Activated CD8-positive, alpha-beta memory T cell treated with anti-CD3 and anti-CD28 coated beads for 36 hours (primary cell): ENCODE measurements around the gene TRPV5. TPM values are rescaled to one million over a fixed set of nuclear protein-coding genes. Genes with fewer than 3 reads are reported as not detected.
"Not testable (repeated sequence)": the region's sequence is repeated elsewhere in the genome, so short reads cannot be mapped to it uniquely, and the experiment has no call there.

Source experiments
- CTCF ChIA-PET: fragments of 350-600 bp; sonication (Branson Sonifier 250); formaldehyde crosslinking; loops from one replicate; lab custom pipeline; 2021; ENCODE audit warnings: antibody characterized with exemption; lab: Charles Lee
- POLR2A ChIA-PET: fragments of 350-600 bp; sonication (Branson Sonifier 250); formaldehyde crosslinking; loops from one replicate; lab custom pipeline; 2021; ENCODE audit warnings: antibody characterized with exemption; lab: Charles Lee
- total RNA-seq, 2 experiments: library from RNA; stranded (reverse); gene quantifications; one replicate each; pipeline ENCODE4 v1.2.3, GENCODE V29; 2021

TRPV5 gene
- total RNA-seq = not detected

DNA sequence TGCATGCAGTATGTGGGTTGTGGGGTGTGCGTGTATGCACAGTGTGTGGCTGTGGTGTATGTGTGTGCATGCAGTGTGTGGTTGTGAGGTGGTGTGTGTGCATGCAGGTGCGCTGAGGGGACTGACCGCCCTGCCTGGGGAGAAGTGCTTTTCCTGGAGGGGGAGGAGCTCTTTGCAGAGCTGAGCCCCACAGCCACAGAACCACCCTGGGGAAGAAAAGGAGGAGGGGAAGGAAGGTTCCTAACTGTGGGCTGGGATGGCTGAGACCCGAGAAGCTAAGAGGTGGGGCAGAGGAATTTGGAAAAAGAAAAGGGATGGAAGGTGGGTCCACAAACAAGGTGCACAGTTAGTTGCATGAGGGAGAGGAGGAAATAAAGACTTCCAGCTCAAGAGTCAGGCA lies at the start of gene TRPV5:
Gene TRPV5, minus strand, starts transcription at position 123 of the 400 bp plus-strand sequence. CDS start 287 bp downstream, outside the sequence.
- ChIA-PET POLR2A (no interaction called here), CTCF (no interaction called here)

DNA sequence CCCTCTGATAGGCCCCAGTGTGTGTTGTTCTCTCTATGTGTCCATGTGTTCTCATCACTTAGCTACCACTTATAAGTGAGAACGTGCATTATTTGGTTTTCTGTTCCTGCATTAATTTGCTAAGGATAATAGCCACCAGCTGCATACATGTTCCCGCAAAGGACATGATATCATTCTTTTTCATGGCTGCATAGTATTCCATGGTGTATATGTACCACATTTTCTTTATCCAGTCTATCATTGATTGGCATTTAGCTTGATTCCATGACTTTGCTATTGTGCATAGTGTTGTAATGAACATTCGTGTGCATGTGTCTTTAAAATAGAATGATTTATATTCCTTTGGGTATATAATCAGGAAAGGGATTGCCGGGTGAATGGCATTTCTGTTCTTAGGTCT lies 44.9 kb upstream of the TRPV5 start:
- CTCF ChIA-PET = interaction anchor here (1.0 to 1.5 kb wide), 2 partner anchors 11 to 25 kb away, joined by 3 to 4 read pairs; no protein-coding TSS in a partner anchor

DNA sequence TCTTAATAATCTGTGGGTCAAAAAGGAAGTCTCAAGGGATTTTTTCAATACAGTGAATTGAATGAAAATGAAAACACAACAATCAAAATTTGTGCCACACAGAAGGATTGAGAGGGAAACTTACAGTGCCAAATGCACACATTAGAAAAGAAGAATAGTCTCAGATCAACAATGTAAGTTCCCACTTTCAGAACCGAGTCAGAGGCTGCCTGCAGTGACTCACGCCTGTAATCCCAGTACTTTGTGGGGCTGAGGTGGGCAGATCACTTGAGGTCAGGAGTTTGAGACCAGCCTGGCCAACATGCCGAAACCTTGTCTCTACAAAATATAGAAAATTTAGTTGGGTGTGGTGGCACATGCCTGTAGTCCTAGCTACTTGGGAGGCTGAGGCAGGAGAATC lies 41.1 kb upstream of the TRPV5 start:
- ChIA-PET CTCF (interaction anchor here (0.7 kb wide), 1 partner anchor 263 kb away, joined by 3 read pairs; no protein-coding TSS in a partner anchor), POLR2A (no interaction called here)

More for the DNA sequence above, 44.9 kb upstream of the TRPV5 start:
- POLR2A ChIA-PET = not testable (repeated sequence)

DNA sequence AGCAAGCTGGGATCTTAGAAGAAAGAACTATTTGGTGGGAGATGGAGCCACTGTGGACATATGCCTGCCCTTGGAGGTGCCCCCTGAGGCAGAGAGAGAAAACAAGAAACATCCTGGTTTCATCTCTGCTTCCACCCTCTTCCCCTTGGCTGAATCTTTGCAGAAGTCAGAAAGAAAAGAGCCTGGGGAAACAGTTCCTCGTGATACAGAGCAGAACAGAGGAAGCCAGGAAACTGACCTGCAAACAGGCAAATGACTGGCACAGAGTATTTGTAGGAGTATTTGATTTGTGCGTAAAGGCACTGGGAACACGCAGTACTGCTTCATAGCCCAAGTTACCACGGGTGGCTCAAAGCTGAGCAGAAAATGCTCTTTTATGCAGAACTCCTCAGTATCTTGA lies 35.6 kb upstream of the TRPV5 start:
- ChIA-PET POLR2A (no interaction called here), CTCF (no interaction called here)

DNA sequence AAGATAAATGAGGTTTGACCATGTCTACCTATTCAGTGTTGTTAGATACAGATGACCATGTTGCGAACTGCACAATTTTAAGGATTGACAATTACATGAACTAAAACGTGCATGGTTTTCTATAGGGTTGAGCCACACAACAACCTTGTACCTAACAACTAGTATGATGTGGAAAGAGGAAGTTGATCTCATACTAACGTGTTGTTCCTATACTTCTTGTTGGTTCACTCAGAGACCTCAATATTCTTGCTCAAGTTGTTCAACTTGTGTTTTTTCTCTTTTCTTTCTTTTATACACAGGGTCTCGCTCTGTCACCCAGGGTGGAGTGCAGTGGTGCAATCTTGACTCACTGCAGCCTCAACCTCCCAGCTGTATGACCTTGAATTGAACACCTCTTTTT lies 34.7 kb upstream of the TRPV5 start:
- POLR2A ChIA-PET = interaction anchor here (0.6 kb wide), 1 partner anchor 295 kb away, joined by 3 read pairs; no protein-coding TSS in a partner anchor
- CTCF ChIA-PET = interaction anchor here (1.4 kb wide), 1 partner anchor 10 kb away, joined by 3 read pairs; no protein-coding TSS in a partner anchor

DNA sequence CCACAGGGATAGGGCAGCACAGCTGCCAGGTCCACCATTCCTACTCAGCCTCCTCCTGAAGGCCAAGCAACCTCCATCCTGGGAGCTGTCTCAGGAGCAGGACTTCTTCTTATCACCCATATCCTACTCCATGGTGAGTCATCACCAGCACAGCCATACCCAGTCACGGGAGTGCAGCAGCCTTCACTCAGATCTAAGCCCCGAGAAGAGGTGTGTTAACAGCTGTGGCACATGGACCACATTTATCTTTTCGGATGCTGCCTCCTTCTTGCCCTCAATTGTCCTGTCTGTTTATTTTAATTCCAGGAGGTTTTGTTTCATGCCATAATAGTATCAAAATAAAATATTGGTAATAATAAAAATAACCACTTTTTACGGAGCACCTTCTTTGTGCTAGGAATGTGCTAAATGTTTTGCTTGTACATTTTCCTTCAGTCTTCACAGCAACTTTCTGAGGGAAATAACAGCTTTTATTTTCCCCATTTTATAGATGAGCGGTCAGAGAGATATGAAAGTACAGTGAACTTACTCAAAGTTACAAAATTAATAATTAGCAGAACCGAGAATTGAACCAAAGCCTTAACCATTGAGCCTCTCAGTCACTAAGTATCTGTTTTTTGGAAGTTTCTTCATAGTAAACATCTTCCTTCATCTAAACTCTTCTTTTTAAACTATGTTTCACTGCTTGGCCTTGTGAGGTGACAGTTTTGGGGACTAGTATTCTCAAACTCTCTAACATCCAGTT lies 31.1 kb upstream of the TRPV5 start:
- ChIA-PET CTCF (no interaction called here), POLR2A (no interaction called here)

DNA sequence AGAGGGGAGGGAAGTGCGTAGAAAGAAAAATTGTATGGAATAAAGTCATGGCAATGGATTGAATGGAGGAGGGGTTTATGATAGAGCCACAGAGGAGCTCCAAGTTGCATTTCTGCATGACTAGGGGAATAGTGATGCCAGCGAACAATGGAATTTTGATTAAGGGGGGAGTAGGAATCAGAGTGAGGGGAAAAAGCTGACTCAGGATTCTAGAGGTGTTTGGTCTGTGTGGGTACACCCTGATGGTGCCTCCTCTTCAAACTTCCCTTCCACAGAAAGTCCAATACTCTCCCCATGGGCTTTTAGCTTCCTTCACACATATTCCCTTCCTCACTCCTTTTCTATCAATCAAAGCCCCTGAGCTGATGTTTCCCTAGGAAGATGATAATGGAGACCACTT lies 30.4 kb upstream of the TRPV5 start:
- POLR2A ChIA-PET = no interaction called here
- CTCF ChIA-PET = no interaction called here

DNA sequence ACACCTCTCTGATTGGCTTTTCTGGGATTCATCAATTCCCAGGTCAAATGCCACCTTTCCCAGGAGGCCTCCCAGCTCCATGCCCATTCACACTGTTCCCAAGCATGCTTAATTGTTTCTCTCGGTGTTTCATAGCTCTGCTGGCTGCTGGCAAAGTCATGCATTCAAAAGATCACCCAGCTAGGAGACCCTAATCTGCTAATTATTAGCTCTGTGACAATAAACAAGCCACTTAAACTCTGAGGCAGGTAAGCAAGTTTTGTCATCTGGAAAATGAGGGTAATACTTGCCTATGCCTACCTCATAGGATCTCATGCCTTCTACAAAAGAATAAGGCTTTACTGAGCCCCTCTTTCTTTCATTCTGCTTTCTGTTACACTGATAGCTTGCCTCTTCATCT lies 29.4 kb upstream of the TRPV5 start:
- ChIA-PET CTCF (no interaction called here), POLR2A (no interaction called here)

DNA sequence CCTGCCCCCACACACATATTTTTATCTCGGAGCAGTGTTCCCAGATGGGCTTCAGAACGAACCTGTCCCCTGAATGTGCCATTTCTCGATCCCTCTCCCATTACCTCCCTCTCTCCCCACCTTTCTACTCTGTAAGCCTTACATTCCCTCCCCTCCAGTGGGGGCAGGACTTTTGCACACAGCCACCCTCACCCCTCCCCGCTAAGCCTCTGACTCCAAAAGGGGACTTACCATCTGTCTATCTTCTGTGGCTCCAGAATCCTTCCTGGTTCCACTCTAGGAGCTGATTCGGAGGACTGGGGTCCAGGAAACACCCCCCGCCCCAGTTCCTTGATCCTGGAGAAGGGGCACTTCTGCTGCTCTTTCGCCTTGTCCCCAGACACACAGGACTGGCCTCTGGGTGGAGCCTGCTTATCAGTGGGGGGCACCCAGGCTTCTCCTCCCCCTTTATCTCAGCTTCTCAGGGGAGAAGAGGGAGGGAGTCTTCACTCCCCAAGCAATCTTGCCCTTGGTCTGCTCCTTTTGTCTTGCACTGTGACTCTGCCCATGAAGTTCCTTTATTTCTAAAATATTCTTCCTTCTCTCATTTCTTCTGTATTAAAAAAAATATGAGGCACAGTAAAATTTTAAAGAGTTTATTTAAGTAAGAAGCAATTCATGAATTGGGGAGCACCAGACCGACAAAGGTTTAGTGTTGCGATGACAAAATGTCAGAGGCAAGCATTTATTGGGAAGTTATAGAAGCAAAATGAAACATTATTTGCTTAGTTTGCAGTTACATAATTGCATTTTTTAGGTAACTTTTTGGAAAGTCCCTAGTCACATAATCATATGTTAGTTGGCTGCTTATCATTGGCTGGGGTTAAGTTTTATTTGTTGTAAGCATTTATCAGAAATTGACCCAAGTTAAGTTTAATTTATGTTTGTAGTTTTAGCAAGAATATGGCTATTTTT lies 28.7 kb upstream of the TRPV5 start, which contains the start of gene KEL:
Gene KEL, minus strand, starts transcription at position 391 of the 954 bp plus-strand sequence. Its CDS starts 157 bp downstream, at position 234.
- ChIA-PET CTCF (no interaction called here), POLR2A (no interaction called here)

DNA sequence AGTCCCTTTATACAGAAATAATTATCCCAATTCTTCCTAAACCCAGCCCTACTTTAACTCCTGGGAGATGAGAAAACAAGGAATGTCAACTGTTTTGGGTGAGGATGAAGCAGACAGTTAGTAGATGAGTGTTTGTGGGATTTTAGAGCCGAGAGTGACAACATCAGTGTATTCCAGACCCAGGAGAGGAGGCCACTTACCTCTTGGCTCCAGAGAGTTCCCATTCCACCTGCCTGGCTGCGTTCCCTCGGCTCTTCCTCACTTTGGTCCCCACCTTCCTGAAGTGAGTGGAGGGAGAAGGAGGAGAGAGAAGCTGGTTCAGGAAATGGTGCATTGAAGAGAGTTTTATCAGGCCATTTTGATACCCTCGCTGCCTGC lies 28.0 kb upstream of the TRPV5 start:
- CTCF ChIA-PET = no interaction called here
- POLR2A ChIA-PET = no interaction called here

DNA sequence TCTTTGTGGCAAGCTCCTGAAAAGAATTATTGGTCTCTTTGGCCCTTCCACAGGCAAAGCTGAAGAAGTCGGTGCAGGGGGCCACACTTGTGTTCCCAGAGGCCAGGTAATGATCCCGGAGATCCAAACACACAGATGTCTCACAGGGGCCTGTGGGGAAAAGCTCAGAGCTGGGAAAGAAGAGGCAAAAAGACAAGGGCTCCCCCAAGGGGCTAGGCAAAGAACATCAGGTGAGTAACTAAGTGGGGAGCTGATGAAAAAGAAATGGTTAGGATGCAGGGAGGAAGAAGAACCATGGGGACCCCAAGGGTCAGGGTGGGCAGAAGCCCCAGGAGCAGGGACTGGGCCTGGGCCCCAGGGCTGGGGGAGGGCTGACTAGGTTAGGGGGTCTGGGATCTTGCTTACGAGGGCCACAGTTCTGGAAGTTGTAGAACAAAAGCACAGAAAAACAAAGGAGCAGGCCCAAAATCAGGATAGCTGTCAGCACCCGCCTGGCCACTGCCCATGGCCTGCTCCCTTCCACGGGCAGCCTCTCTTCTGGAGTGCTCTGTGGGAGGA lies 27.5 kb upstream of the TRPV5 start:
- ChIA-PET CTCF (interaction anchor here (1.3 kb wide), 1 partner anchor 47 kb away, joined by 3 read pairs; no protein-coding TSS in a partner anchor), POLR2A (no interaction called here)

DNA sequence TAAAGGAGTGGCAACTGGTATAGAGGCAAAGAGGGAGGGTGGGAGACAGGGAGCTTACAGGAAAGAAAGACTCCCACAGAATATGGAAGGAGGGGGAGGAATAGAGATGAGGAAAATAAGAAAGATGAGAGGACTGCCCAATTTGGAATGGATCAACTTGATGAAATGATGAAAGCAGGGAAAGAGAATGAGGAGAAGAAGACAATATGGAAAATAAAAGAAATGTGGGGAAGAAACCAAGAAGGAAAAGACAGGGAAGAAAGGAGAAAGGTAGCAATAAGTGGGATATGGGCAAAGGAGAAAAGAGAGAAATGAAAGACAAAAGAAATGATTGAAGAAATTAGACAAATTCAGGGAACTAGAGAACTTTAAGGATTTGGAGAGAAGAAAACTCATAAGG lies 25.7 kb upstream of the TRPV5 start:
- ChIA-PET POLR2A (no interaction called here), CTCF (no interaction called here)

DNA sequence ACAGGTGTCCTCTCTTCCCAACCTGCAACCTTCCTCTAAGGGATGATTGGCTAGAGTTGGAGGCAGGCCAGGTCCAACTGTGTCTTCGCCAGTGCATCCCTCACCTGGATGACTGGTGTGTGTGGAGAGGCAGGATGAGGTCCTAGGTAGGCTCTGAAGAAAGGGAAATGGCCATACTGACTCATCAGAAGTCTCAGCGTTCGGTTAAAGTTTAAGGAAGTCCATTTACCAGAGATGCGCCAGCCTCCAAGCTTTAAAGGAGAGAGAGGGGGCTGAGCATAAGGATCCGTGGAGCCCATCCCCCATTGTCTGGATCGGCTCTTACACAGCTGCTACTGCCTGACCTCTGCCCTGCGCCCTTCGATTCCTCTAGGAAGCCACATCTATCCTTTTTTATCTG lies 24.2 kb upstream of the TRPV5 start:
- CTCF ChIA-PET = no interaction called here
- POLR2A ChIA-PET = no interaction called here

DNA sequence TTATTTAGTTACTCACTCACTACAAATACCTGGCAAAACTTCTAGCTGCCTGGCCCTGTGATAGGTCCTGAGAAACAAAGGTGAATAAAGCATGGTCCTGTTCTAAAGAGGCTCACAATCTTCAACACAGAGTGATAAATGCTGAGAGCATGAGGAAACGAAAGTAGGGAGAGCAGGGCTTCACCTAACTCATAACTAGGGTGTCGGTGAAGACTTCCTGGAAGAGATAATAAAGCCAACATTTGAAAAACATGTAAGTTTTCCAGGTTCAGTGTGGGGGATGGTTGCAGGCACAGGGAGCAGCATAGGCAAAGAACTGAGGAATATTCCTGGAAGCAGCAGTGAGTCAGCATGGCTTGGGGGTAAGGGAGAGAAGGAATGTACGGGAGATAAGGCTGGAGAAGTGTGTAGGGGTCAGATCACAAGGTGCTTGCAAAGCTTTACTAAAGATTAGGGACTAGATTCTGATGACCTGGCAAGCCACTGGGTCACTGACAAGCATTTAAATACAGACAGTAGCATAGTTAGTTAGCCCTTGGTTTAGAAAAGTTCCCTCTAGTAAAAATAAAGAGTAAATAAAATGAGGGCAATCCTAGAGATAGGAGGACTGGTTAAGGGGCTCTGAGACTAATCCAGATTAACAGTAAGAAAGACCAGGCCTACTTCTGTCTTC lies 23.5 kb upstream of the TRPV5 start:
- ChIA-PET POLR2A (no interaction called here), CTCF (no interaction called here)

DNA sequence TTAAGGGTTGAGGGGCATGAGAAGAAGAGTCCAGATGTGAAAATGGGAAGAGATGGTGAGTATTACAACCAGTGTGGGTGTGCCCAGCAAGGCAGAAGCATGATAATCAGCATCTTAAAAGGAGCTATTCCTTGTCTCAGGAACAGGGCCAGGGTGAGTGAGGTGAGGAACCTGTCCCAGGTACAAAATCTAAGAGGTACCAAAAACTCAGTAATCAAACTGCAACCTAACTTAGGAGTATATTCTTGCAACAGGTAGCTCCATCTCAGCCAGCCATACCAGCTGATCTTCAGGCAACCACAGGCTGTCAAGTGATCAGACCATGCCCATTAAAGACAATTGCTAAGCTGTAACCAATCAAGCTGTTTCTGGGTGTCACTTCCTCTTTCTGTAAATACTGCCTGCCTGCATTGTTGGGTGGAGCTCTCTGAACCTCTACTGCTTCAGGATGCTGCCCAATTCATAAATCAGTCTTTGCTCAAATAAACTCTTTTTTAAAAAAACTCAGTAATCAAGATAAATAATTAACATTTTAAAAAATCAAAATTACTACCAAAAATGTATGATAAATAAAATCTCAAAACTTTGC lies 21.2 kb upstream of the TRPV5 start:
- POLR2A ChIA-PET = no interaction called here
- CTCF ChIA-PET = interaction anchor here (0.6 kb wide), 1 partner anchor 20 kb away, joined by 3 read pairs; no protein-coding TSS in a partner anchor

DNA sequence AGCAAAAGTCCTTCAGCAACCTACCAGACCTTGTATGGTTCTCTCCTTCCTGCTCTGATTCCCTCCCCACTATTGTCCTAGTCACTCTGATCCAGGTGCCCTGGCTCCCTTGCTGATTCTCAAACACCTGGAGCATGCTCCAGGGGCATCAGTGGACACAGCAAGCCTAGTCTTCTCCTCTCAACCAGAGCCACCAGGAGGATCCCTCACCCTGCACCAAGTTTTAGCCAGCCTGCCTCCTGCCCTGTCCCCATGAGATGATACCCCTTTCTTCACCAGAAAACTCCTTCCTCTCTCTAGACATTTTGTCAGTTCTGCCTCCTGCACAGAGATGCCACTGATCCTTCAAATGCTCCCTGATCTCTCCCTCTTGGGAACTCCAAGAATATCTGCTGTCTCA lies 16.7 kb upstream of the TRPV5 start:
- ChIA-PET CTCF (no interaction called here), POLR2A (no interaction called here)

DNA sequence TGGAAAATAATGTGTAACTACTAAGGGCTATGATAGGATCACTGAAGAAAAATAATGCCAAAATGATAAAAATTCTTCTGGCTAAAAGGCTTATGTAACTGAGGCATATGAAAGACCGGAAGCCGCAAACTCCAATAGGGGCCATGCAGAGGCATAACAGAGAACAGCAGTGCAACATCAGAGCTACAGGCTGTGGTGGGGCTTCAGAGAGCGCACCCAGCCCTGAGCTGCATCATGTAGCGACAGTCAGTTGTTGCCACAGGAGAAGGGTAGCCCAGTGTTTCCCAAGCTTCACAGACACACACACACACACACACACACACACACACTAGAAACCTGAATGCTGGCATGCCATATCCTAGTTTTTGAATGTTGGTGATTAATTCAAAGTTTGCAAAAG lies 15.1 kb upstream of the TRPV5 start:
- ChIA-PET CTCF (no interaction called here), POLR2A (no interaction called here)

DNA sequence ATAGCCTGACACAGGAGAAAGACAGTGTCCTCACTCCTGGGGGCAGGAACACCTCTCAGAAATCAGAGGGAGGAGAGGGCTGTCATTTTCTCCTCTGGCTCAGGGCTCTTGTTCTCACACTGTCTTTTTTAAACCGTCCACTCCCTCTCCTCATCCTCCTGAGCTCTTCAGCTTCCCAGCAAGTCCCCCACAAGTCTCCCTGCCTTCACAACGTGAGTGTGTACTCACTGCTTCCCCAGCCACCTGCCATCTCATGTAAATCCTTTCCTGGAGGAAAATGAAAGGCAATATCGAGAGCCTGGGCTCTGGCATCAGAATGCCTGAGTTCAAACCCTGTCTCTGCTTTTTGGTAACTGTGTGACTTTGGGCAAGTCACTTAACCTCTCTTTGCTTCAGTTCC lies 11.5 kb upstream of the TRPV5 start:
- ChIA-PET CTCF (no interaction called here), POLR2A (no interaction called here)

DNA sequence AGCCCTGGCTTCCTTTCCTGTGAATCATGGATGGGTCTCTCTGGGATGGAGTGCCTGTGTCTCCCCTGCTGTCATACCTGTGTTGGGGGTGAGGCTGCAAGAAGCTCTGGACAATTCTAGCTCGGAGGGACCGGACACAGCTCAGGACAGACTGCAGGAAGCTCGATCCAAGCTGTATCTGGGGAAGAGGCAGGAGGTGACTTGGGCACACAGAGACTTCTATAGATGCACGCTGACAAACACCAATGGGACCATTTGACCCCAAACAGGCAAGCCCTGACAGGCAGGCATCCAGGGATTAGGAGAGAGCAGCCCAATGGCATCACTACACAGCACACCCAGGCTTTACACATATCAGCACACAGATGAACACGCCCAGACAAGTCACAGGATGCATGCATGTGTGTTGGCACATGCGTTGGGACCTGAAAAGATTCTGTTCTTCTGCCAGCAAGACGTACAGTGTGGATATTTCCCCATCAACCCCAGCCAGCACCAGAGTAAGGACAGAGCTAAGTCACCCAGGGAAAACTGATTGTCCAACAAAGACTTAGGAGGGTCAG lies 10.2 kb upstream of the TRPV5 start:
- CTCF ChIA-PET = no interaction called here
- POLR2A ChIA-PET = no interaction called here
